Panc1 (cell line): ENCODE data around the gene PTGIR.

Experiments used
- SIN3A ChIP-seq: IDR thresholded peaks from 2 replicates; pipeline ENCODE4 v1.6.1; 2012; ENCODE audit warnings: low read depth, mild to moderate bottlenecking, low read length, moderate library complexity, borderline replicate concordance; ENCODE audit not compliant: insufficient read depth
- TF ChIP-seq, protein P1 (sequence below): fragments of 450-650 bp; IDR thresholded peaks from 2 replicates; pipeline ENCODE4 v1.5.1; 2017; ENCODE audit warnings: mild to moderate bottlenecking

DNA sequence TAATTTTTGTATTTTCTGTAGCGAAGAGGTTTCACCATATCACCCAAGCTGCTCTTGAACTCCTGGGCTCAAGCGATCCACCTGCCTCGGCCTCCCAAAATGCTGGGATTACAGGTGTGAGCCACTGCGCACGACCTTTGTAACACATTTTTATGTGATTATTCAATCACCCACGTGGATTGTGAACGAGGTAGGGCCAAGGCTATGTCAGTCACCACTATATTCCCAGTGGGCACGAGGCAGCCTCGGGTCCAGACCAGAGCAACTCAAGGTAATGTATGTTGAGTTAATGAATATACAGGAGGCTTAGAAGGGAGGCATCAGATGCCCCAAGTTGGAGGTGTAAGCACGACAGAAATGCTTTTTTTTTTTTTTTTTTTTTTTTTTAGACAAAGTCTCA lies 8.9 kb downstream of the PTGIR start:
- TF ChIP-seq SIN3A = no peak
- TF ChIP-seq, protein P1, sequence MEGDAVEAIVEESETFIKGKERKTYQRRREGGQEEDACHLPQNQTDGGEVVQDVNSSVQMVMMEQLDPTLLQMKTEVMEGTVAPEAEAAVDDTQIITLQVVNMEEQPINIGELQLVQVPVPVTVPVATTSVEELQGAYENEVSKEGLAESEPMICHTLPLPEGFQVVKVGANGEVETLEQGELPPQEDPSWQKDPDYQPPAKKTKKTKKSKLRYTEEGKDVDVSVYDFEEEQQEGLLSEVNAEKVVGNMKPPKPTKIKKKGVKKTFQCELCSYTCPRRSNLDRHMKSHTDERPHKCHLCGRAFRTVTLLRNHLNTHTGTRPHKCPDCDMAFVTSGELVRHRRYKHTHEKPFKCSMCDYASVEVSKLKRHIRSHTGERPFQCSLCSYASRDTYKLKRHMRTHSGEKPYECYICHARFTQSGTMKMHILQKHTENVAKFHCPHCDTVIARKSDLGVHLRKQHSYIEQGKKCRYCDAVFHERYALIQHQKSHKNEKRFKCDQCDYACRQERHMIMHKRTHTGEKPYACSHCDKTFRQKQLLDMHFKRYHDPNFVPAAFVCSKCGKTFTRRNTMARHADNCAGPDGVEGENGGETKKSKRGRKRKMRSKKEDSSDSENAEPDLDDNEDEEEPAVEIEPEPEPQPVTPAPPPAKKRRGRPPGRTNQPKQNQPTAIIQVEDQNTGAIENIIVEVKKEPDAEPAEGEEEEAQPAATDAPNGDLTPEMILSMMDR = no peak
